Right kidney (tissue), 1 donor: ENCODE results near the gene TNFRSF13B.
"Not testable (repeated sequence)": the region's sequence is repeated elsewhere in the genome, so short reads cannot be mapped to it uniquely, and the experiment has no call there.

Source experiments
- DNase-seq: peaks from one replicate; pipeline ENCODE4 v3.0.0-alpha.2; 2016

TNFRSF13B gene

GRCh38 chr17:16924696-16925440, 47.0 kb downstream of the TNFRSF13B start:
- no peak for DNase-seq

GRCh38 chr17:16923904-16924695, 47.8 kb downstream of the TNFRSF13B start:
- DNase-seq: no peak

- no peak for DNase-seq
Observed at GRCh38 chr17:16923097-16923903, 48.6 kb downstream of the TNFRSF13B start.

- no peak for DNase-seq
Observed at GRCh38 chr17:16922386-16923096, 49.4 kb downstream of the TNFRSF13B start.

GRCh38 chr17:16921451-16921850, 50.5 kb downstream of the TNFRSF13B start:
- not testable (repeated sequence) for DNase-seq

- no peak for DNase-seq
Observed at GRCh38 chr17:16920628-16921020, 51.3 kb downstream of the TNFRSF13B start.

- no peak for DNase-seq
Observed at GRCh38 chr17:16919663-16920627, 52.0 kb downstream of the TNFRSF13B start.

GRCh38 chr17:16918443-16918842, 53.5 kb downstream of the TNFRSF13B start:
- DNase-seq: no peak

- no peak for DNase-seq
Observed at GRCh38 chr17:16917671-16918394, 54.1 kb downstream of the TNFRSF13B start.

GRCh38 chr17:16916557-16916920, 55.4 kb downstream of the TNFRSF13B start:
- DNase-seq: no peak

GRCh38 chr17:16915752-16916556, 56.0 kb downstream of the TNFRSF13B start:
- DNase-seq: no peak

GRCh38 chr17:16913463-16913862, 58.5 kb downstream of the TNFRSF13B start:
- DNase-seq: no peak

GRCh38 chr17:16912021-16912962, 59.6 kb downstream of the TNFRSF13B start:
- DNase-seq: no peak

GRCh38 chr17:16911141-16911937, 60.6 kb downstream of the TNFRSF13B start:
- no peak for DNase-seq

- DNase-seq: no peak
Observed at GRCh38 chr17:16910341-16910740, 61.6 kb downstream of the TNFRSF13B start.

- DNase-seq: no peak
Observed at GRCh38 chr17:16909472-16910246, 62.3 kb downstream of the TNFRSF13B start.

GRCh38 chr17:16908273-16908672, 63.6 kb downstream of the TNFRSF13B start:
- DNase-seq: no peak
